ENCODE results near the gene MUC5AC. TPM values are rescaled to one million over a fixed set of nuclear protein-coding genes. Genes with fewer than 3 reads are reported as not detected.

Gene MUC5AC
- total and polyA plus RNA-seq, 7 experiments from 2014 or later = not detected

- H3K4me3 ChIP-seq (ENCODE audit: low read length) = no peak overlapping the region
- CTCF ChIA-PET = no interaction called here
- Mint-ChIP-seq H3K9me3 (peaks cover 0 to under 1% (median 0%) of the 10 kb centered on the region in 11 donors), H3K27ac (no peak overlapping the region), H3K4me3 (no peak overlapping the region), H3K4me1 (peaks cover 0 to 6% (median 0%) of the 10 kb centered on the region in 7 donors), H3K36me3 (peaks cover 0 to under 1% (median 0%) of the 10 kb centered on the region in 5 donors), H3K27me3 (peaks cover 0 to 12% (median under 1%) of the 10 kb centered on the region in 5 donors)
- intact Hi-C loops (cut with micrococcal nuclease) = loop anchor here in 1 of 2 donors (10.0 kb wide), 1 partner anchor 396 kb away; no protein-coding TSS in a partner anchor
- H3K9me3 ChIP-seq (ENCODE audit: control insufficient read depth in 2 of 3, low read length in 3 of 3) = no peaks in the 10 kb centered on the region
- no peaks in the 10 kb centered on the region for H3K36me3 ChIP-seq (ENCODE audit: control insufficient read depth in 2 of 3, insufficient read depth in 3 of 3, low read length in 3 of 3)
- no peak for DNase-seq
- no peaks in the 10 kb centered on the region for H3K4me1 ChIP-seq (ENCODE audit: control insufficient read depth in 2 of 2, insufficient read depth in 2 of 2, low read length in 2 of 2)
- POLR2A ChIA-PET = no interaction called here
- no peak overlapping the region for H3K27ac ChIP-seq (ENCODE audit: low read depth, low read length)
- H3K27me3 ChIP-seq (ENCODE audit: control insufficient read depth in 2 of 2, insufficient read depth in 2 of 2, low read length in 2 of 2) = no peaks in the 10 kb centered on the region
- no peak for ATAC-seq
Observed at GRCh38 chr11:1118755-1119603, 38.8 kb upstream of the MUC5AC start.

DNA sequence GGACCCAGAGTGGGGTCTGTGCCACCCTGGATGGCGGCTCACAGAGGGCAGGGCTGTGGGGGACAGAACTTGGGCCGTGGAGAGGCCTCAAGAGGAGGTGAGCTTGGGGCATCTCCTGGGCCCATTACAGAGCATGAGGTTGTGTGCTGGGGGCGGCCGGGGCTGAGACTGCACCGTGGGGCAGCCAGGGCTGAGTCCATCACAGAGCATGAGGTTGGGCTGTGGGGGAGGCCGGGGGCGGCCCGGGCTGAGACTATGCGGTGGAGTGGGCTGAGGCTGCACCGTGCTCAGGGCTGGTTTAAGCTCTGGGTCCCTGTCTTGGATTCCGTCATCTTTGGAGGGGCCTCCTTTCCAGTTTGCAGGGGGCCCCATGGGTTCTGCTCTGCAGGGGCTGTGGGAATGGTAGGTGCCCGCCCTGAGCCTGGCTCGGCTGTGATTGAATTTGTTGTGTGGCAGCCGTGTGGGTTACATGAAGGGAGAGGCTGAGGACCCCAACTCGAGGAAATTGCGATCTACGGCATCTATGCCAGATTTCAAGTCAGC lies 38.1 kb upstream of the MUC5AC start:
- ATAC-seq (no peak), DNase-seq (no peak)
- no peaks in the 10 kb centered on the region for H3K4me1 ChIP-seq (ENCODE audit: control insufficient read depth in 2 of 2, insufficient read depth in 2 of 2, low read length in 2 of 2)
- no peak overlapping the region for H3K4me3 ChIP-seq (ENCODE audit: low read length)
- Mint-ChIP-seq H3K27ac (no peak overlapping the region), H3K36me3 (peaks cover 0 to 5% (median 0%) of the 10 kb centered on the region in 5 donors), H3K27me3 (peaks cover 0 to 18% (median 7%) of the 10 kb centered on the region in 5 donors), H3K4me3 (no peak overlapping the region), H3K4me1 (peaks cover 0 to 4% (median 0%) of the 10 kb centered on the region in 7 donors), H3K9me3 (peaks cover 0 to 7% (median 2%) of the 10 kb centered on the region in 11 donors)
- H3K27ac ChIP-seq (ENCODE audit: low read depth, low read length) = no peak overlapping the region
- H3K36me3 ChIP-seq (ENCODE audit: control insufficient read depth in 2 of 3, insufficient read depth in 3 of 3, low read length in 3 of 3) = no peaks in the 10 kb centered on the region
- no peaks in the 10 kb centered on the region for H3K9me3 ChIP-seq (ENCODE audit: control insufficient read depth in 2 of 3, low read length in 3 of 3)
- ChIA-PET POLR2A (no interaction called here), CTCF (no interaction called here)
- H3K27me3 ChIP-seq (ENCODE audit: control insufficient read depth in 2 of 2, insufficient read depth in 2 of 2, low read length in 2 of 2) = no peaks in the 10 kb centered on the region
- intact Hi-C loops (cut with micrococcal nuclease) = loop anchor here in 1 of 2 donors (10.0 kb wide), 1 partner anchor 395 kb away; no protein-coding TSS in a partner anchor

- H3K27me3 ChIP-seq (ENCODE audit: control insufficient read depth in 2 of 2, insufficient read depth in 2 of 2, low read length in 2 of 2) = no peaks in the 10 kb centered on the region
- ChIA-PET POLR2A (no interaction called here), CTCF (no interaction called here)
- H3K4me1 ChIP-seq (ENCODE audit: control insufficient read depth in 2 of 2, insufficient read depth in 2 of 2, low read length in 2 of 2) = no peaks in the 10 kb centered on the region
- Mint-ChIP-seq H3K27ac (no peak overlapping the region), H3K4me3 (no peak overlapping the region), H3K9me3 (peaks cover 0 to 16% (median 3%) of the 10 kb centered on the region in 11 donors), H3K36me3 (peaks cover 0 to 5% (median 0%) of the 10 kb centered on the region in 5 donors), H3K27me3 (peaks cover 0 to 20% (median 7%) of the 10 kb centered on the region in 5 donors), H3K4me1 (peaks cover 0 to 2% (median 0%) of the 10 kb centered on the region in 7 donors)
- ATAC-seq (peak; percentile 18), DNase-seq (no peak)
- no peak overlapping the region for H3K27ac ChIP-seq (ENCODE audit: low read depth, low read length)
- no peaks in the 10 kb centered on the region for H3K9me3 ChIP-seq (ENCODE audit: control insufficient read depth in 2 of 3, low read length in 3 of 3)
- H3K36me3 ChIP-seq (ENCODE audit: control insufficient read depth in 2 of 3, insufficient read depth in 3 of 3, low read length in 3 of 3) = no peaks in the 10 kb centered on the region
- H3K4me3 ChIP-seq (ENCODE audit: low read length) = no peak overlapping the region
- intact Hi-C loops (cut with micrococcal nuclease) = no loop called here
Observed at GRCh38 chr11:1120532-1121330, 37.0 kb upstream of the MUC5AC start.

DNA sequence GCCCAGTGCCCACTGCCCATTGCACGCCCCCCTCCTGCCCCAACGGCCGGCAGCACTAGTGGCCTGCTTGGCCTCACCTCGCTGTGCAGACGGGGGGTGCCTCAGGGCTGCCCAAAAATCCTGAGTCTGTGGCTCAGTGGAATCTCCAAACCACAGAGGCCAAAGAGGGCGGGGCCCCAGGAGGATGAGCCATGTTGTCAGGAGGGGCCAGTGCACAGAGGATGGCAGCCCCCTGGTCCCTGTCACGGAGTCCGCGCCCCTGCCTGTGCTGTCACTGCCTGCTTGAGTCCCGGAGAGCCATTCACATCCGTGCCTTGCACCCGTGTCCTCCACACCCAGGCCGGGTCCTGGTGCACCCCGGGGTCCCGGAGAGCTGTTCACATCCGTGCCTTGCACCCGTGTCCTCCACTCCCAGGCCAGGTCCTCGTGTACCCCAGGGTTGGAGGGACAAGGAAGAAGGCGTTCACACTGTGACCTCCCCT lies 36.4 kb upstream of the MUC5AC start:
- Histone ChIP-seq H3K4me1 (ENCODE audit: control insufficient read depth in 2 of 2, insufficient read depth in 2 of 2, low read length in 2 of 2) (no peaks in the 10 kb centered on the region), H3K36me3 (ENCODE audit: control insufficient read depth in 2 of 3, insufficient read depth in 3 of 3, low read length in 3 of 3) (no peaks in the 10 kb centered on the region), H3K27me3 (ENCODE audit: control insufficient read depth in 2 of 2, insufficient read depth in 2 of 2, low read length in 2 of 2) (no peaks in the 10 kb centered on the region), H3K27ac (ENCODE audit: low read depth, low read length) (no peak overlapping the region), H3K4me3 (ENCODE audit: low read length) (no peak overlapping the region), H3K9me3 (ENCODE audit: control insufficient read depth in 2 of 3, low read length in 3 of 3) (no peaks in the 10 kb centered on the region)
- ChIA-PET CTCF (no interaction called here), POLR2A (no interaction called here)
- ATAC-seq = no peak
- Mint-ChIP-seq H3K27me3 (peaks cover 0 to 20% (median 7%) of the 10 kb centered on the region in 5 donors), H3K36me3 (peaks cover 0 to 5% (median 0%) of the 10 kb centered on the region in 5 donors), H3K4me1 (peaks cover 0 to 2% (median 0%) of the 10 kb centered on the region in 7 donors), H3K9me3 (peaks cover 0 to 16% (median 3%) of the 10 kb centered on the region in 11 donors), H3K4me3 (no peak overlapping the region), H3K27ac (no peak overlapping the region)
- intact Hi-C loops (cut with micrococcal nuclease) = no loop called here
- DNase-seq = no peak

DNA sequence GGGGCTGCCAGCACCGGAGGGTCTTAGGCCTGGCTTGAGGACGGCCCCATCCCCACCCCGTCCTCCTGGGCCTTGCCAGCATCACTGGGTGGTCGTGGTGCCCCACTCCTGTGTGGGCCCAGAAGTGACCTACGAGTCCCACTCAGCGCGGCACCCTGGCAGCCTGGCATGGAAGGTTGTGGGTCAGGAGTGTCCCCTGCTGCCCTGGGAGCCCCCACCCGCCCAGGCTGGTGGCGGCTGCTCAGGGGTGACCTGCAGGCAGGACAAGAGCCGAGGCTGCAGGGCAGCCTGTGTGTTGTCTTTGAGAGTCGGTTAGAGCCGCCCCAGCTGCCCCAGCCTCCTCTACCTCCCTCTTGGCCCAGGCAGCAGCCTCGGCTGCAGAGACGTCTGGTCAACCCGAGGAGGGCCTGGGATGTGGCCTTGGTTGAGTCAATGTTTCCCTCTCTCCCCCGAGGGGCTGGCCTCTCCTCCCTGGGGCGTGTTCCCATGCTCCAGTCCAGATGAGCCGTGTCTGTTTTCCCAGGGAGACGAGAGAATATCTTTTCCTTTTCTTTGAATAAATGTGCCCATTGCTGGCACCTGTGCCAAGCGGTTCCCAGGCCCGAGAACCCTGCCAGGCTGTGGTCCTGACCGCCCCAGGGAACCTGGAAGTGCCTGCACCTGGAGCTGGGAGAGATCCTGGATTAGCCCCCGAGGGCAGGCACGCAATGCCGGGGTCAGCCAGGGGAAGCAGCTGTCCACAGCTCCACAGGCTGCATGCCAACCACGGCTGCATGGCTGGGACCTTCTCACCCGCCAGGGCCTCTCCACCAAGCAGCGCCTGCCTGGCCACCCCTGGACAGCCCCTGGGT lies 35.7 kb upstream of the MUC5AC start:
- H3K27ac ChIP-seq (ENCODE audit: low read depth, low read length) = no peak overlapping the region
- peaks cover 0 to 20% (median 7%) of the 10 kb centered on the region in 5 donors for H3K27me3 Mint-ChIP-seq
- no peak for DNase-seq

GRCh38 chr11:1122664-1123002 lies 35.1 kb upstream of the MUC5AC start:
- Histone ChIP-seq H3K9me3 (ENCODE audit: control insufficient read depth in 2 of 3, low read length in 3 of 3) (no peaks in the 10 kb centered on the region), H3K27me3 (ENCODE audit: control insufficient read depth in 2 of 2, insufficient read depth in 2 of 2, low read length in 2 of 2) (no peaks in the 10 kb centered on the region), H3K4me1 (ENCODE audit: control insufficient read depth in 2 of 2, insufficient read depth in 2 of 2, low read length in 2 of 2) (no peaks in the 10 kb centered on the region), H3K36me3 (ENCODE audit: control insufficient read depth in 2 of 3, insufficient read depth in 3 of 3, low read length in 3 of 3) (no peaks in the 10 kb centered on the region), H3K4me3 (ENCODE audit: low read length) (no peak overlapping the region), H3K27ac (ENCODE audit: low read depth, low read length) (no peak overlapping the region)
- ATAC-seq = no peak
- Mint-ChIP-seq H3K27me3 (peaks cover 0 to 20% (median 7%) of the 10 kb centered on the region in 5 donors), H3K9me3 (peaks cover 0 to 16% (median 3%) of the 10 kb centered on the region in 11 donors), H3K4me1 (peaks cover 0 to 2% (median 0%) of the 10 kb centered on the region in 7 donors), H3K27ac (no peak overlapping the region), H3K4me3 (no peak overlapping the region), H3K36me3 (peaks cover 0 to 5% (median 0%) of the 10 kb centered on the region in 5 donors)
- ChIA-PET CTCF (no interaction called here), POLR2A (no interaction called here)
- no peak for DNase-seq
- intact Hi-C loops (cut with micrococcal nuclease) = no loop called here

More for the DNA sequence above, 35.7 kb upstream of the MUC5AC start:
- ATAC-seq = no peak
- no peak overlapping the region for H3K4me3 Mint-ChIP-seq
- no peak overlapping the region for H3K4me3 ChIP-seq (ENCODE audit: low read length)
- peaks cover 0 to 16% (median 3%) of the 10 kb centered on the region in 11 donors for H3K9me3 Mint-ChIP-seq
- peaks cover 0 to 5% (median 0%) of the 10 kb centered on the region in 5 donors for H3K36me3 Mint-ChIP-seq
- intact Hi-C loops (cut with micrococcal nuclease) = no loop called here
- no peaks in the 10 kb centered on the region for H3K9me3 ChIP-seq (ENCODE audit: control insufficient read depth in 2 of 3, low read length in 3 of 3)
- POLR2A ChIA-PET = no interaction called here
- no peaks in the 10 kb centered on the region for H3K36me3 ChIP-seq (ENCODE audit: control insufficient read depth in 2 of 3, insufficient read depth in 3 of 3, low read length in 3 of 3)
- CTCF ChIA-PET = no interaction called here
- no peak overlapping the region for H3K27ac Mint-ChIP-seq
- no peaks in the 10 kb centered on the region for H3K27me3 ChIP-seq (ENCODE audit: control insufficient read depth in 2 of 2, insufficient read depth in 2 of 2, low read length in 2 of 2)
- H3K4me1 Mint-ChIP-seq = peaks cover 0 to 2% (median 0%) of the 10 kb centered on the region in 7 donors
- no peaks in the 10 kb centered on the region for H3K4me1 ChIP-seq (ENCODE audit: control insufficient read depth in 2 of 2, insufficient read depth in 2 of 2, low read length in 2 of 2)

All from naive thymus-derived CD4-positive, alpha-beta T cell (primary cell).